Muscle layer of colon (tissue), 2 donors: ENCODE data around the gene PIRT.

Experiments used
- H3K27ac ChIP-seq: one replicate; pipeline ENCODE4 v1.7.0; 2013; ENCODE audit warnings: low read depth, mild to moderate bottlenecking, low read length, moderate library complexity
- H3K27me3 ChIP-seq, 2 donors: one replicate each; pipeline ENCODE4 v1.7.0; 2013; ENCODE audit warnings: low read length in 2 of 2, mild to moderate bottlenecking in 2 of 2; ENCODE audit not compliant: insufficient read depth in 2 of 2, control insufficient read depth in 1 of 2
- H3K36me3 ChIP-seq: one replicate; pipeline ENCODE4 v1.7.0; 2013; ENCODE audit warnings: mild to moderate bottlenecking, low read length; ENCODE audit not compliant: insufficient read depth
- H3K4me1 ChIP-seq: one replicate; pipeline ENCODE4 v1.7.0; 2013; ENCODE audit warnings: mild to moderate bottlenecking, low read length; ENCODE audit not compliant: insufficient read depth
- H3K4me3 ChIP-seq, 2 donors: one replicate each; pipeline ENCODE4 v1.7.0; 2013; ENCODE audit warnings: low read length in 2 of 2, low read depth in 1 of 2, mild to moderate bottlenecking in 1 of 2, moderate library complexity in 1 of 2
- H3K9ac ChIP-seq: one replicate; pipeline ENCODE4 v1.7.0; 2013; ENCODE audit warnings: low read length
- H3K9me3 ChIP-seq: one replicate; pipeline ENCODE4 v1.7.0; 2013; ENCODE audit warnings: mild to moderate bottlenecking, low read length
- donor health status: abdominal sarcoma.
- donor health status: Adenocarcinoma of cecum.

Gene PIRT

DNA sequence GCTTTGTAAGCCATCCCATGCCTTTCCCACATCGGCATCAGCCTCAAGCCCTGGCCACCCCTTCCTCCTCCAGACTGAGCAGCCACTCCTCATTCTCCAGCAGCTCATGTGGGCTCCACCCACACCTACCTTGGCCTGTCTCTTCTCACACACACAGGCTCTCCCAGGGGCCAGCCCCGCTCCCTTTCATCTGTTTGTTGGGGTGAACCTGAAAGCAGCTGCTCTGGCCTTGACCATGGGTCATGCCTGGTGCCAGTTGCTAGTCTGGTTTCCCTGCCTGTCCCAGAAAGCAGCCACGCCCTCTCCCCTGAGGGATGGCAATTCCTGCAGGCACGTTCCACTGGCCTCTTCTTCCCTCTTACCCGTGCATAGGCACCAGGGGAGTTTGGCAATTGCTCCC, 22.6 kb downstream of the PIRT start:
- Histone ChIP-seq H3K4me3 (no peak overlapping the region), H3K4me1 (no peaks in the 10 kb centered on the region), H3K27ac (no peak overlapping the region), H3K9me3 (no peaks in the 10 kb centered on the region), H3K27me3 (no peaks in the 10 kb centered on the region), H3K36me3 (no peaks in the 10 kb centered on the region), H3K9ac (no peak overlapping the region)

DNA sequence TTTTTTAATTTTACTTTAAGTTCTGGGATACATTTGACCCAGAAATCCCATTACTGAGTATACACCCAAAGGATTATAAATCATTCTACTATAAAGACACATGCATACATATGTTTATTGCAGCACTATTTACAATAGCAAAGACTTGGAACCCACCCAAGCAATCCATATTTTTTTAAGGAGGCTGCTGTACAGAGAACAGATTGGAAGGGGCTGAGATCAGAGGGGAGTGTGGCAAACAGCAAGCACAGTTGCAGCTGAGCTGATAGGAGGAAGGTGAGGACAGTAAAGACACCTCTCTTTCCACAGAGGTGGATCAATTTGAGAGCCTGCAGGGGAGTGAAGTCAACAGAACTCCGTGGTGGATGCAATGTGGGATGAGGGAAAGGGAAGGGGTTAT, 23.8 kb downstream of the PIRT start:
- Histone ChIP-seq H3K4me1 (no peaks in the 10 kb centered on the region), H3K27me3 (no peaks in the 10 kb centered on the region), H3K9ac (no peak overlapping the region), H3K27ac (no peak overlapping the region), H3K9me3 (no peaks in the 10 kb centered on the region), H3K36me3 (no peaks in the 10 kb centered on the region), H3K4me3 (no peak overlapping the region)

- Histone ChIP-seq H3K36me3 (no peaks in the 10 kb centered on the region), H3K9ac (no peak overlapping the region), H3K27ac (no peak overlapping the region), H3K4me3 (no peak overlapping the region), H3K27me3 (no peaks in the 10 kb centered on the region), H3K4me1 (no peaks in the 10 kb centered on the region), H3K9me3 (no peaks in the 10 kb centered on the region)
Observed at GRCh38 chr17:10812674-10813073, 25.2 kb downstream of the PIRT start.

GRCh38 chr17:10809605-10810004, 28.3 kb downstream of the PIRT start:
- Histone ChIP-seq H3K4me3 (no peak overlapping the region), H3K9me3 (no peaks in the 10 kb centered on the region), H3K27ac (no peak overlapping the region), H3K9ac (no peak overlapping the region), H3K36me3 (no peaks in the 10 kb centered on the region), H3K4me1 (no peaks in the 10 kb centered on the region), H3K27me3 (no peaks in the 10 kb centered on the region)

GRCh38 chr17:10807704-10808128, 30.2 kb downstream of the PIRT start:
- Histone ChIP-seq H3K27me3 (no peaks in the 10 kb centered on the region), H3K36me3 (no peaks in the 10 kb centered on the region), H3K9me3 (no peaks in the 10 kb centered on the region), H3K9ac (no peak overlapping the region), H3K27ac (no peak overlapping the region), H3K4me1 (no peaks in the 10 kb centered on the region), H3K4me3 (no peak overlapping the region)

DNA sequence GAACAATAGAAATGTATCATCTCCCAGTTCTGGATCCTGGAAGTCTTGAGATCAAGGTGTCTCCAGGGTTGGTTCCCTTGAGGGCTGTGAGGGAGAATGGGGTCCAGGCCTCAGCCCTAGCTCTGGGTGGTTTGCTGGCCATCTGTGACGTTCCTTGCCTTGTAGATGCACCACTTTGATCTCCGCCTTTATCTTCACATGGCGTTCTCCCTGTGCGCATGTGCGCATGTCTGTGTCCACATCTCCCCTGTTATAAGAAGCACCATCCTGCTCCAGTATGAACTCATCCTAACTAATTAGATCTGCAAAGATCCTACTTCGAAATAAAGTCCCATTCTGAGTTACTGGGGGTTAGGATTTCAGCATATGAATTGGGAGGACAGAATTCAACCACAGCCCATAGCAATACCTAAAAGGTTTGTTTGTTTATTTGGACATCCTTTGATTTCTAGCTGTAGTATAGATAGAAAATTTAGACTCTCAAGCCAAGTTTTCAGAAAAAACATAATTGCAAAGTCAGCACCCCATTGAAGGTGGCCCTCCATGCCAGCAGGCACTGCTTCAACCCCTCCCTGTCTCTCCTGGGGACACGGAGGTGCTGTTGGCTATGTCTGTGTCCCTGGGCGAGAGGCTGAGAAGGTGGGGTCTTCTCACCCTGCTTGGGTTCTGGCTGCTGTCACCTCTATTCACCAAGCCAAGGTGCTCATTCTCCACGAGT, 31.2 kb downstream of the PIRT start:
- Histone ChIP-seq H3K36me3 (no peaks in the 10 kb centered on the region), H3K27ac (no peak overlapping the region), H3K4me1 (no peaks in the 10 kb centered on the region), H3K9me3 (no peaks in the 10 kb centered on the region), H3K27me3 (no peaks in the 10 kb centered on the region), H3K9ac (no peak overlapping the region), H3K4me3 (no peak overlapping the region)

GRCh38 chr17:10805911-10806310, 32.0 kb downstream of the PIRT start:
- H3K27ac ChIP-seq, result no peak overlapping the region
- H3K4me3 ChIP-seq, result no peak overlapping the region
- H3K9ac ChIP-seq, result no peak overlapping the region
- no peaks in the 10 kb centered on the region for H3K36me3 ChIP-seq
- no peaks in the 10 kb centered on the region for H3K27me3 ChIP-seq
- H3K9me3 ChIP-seq, result no peaks in the 10 kb centered on the region
- no peaks in the 10 kb centered on the region for H3K4me1 ChIP-seq

- H3K27ac ChIP-seq, result no peak overlapping the region
- H3K36me3 ChIP-seq, result no peaks in the 10 kb centered on the region
- H3K9ac ChIP-seq, result no peak overlapping the region
- no peaks in the 10 kb centered on the region for H3K4me1 ChIP-seq
- no peaks in the 10 kb centered on the region for H3K27me3 ChIP-seq
- H3K9me3 ChIP-seq, result no peaks in the 10 kb centered on the region
- H3K4me3 ChIP-seq, result no peak overlapping the region
Observed at GRCh38 chr17:10804546-10804945, 33.3 kb downstream of the PIRT start.

DNA sequence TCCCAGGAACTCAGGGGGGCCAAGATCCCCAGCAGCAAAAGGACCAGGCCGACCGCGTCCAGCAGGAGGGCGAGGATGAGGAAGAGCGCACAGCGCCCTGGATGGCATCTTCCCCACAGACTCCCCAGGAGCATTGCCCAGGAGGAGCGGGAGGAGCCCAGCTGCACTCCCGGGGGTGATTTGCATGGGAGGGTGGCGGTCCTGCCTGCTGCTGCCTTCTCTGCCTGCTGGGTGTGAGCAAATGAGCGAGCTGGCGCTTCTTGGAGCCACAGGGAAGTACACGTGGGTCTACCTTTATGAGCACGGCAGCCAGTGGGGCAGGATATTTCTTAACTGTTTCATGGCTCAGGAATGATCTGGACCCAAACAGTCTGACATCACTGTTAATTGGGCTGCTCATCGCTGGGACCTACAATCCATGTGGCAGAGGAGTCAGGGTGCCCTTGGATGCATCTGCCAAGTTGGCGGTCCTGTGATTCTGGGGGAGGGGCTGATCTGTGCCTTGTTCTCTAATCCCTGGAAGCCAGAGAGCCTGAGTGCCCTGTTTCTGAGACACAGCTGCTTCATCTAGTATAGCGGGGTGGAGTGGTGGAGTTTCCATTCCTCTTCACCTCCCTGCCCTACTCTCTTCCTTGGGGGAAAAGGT, 33.9 kb downstream of the PIRT start, which contains the start of gene TMEM238L:
TSS of gene TMEM238L (minus strand) at position 270 of the 646 bp plus-strand sequence. CDS start at position 134, 136 bp downstream.
- H3K4me3 ChIP-seq, result no peak within 1 kb of the TSS
- no peak within 1 kb of the TSS for H3K9ac ChIP-seq

GRCh38 chr17:10803350-10803749, 34.5 kb downstream of the PIRT start:
- H3K4me3 ChIP-seq, result no peak overlapping the region
- H3K27ac ChIP-seq, result no peak overlapping the region
- H3K9me3 ChIP-seq, result no peaks in the 10 kb centered on the region
- H3K4me1 ChIP-seq, result no peaks in the 10 kb centered on the region
- H3K36me3 ChIP-seq, result no peaks in the 10 kb centered on the region
- no peak overlapping the region for H3K9ac ChIP-seq
- H3K27me3 ChIP-seq, result no peaks in the 10 kb centered on the region

More for the DNA sequence above, 33.9 kb downstream of the PIRT start, which contains the start of gene TMEM238L:
- H3K27ac ChIP-seq, result no peak within 1 kb of the TSS
- H3K36me3 ChIP-seq, result no peaks in the 10 kb centered on the region
- no peaks in the 10 kb centered on the region for H3K9me3 ChIP-seq
- no peaks in the 10 kb centered on the region for H3K27me3 ChIP-seq
- no peaks in the 10 kb centered on the region for H3K4me1 ChIP-seq

DNA sequence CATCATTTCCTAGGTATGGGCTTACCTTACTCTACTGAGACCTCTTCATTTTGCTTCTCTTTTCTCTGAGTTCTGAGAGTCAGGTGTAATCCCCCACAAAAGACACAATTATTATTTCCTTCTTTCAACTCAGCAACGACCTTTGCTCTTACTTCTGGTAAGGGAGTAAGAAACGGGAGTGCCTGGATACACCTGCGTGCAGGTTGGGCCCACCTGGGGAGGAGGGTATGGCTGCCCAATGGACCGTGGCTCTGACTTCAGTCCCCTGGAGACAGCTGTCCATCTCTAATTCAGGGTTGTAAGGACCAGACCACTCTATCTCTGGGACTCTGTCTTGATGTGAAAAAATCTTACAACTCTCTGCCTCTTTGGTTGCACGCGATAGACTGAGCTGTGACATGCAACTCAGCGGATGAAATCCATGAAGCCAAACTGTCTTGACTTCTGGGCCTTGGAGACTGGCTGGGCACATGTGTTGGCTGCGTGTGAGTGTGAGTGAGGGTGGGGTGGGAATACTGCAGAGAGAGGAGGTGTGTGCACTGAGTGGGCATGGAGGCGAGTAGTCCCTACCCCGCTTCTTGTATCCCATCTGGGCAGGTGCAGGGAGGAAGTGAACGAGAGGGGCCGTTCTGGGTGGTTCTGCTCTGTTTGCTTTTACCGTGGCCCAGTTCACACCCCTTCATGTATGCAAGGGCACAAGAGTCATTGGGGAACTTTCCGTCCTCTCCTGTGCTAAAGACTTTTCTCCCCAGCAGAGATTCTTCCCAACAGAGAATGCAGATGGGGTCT, 35.2 kb downstream of the PIRT start:
- Histone ChIP-seq H3K4me3 (no peak overlapping the region), H3K27ac (no peak overlapping the region), H3K36me3 (no peaks in the 10 kb centered on the region)

More for the DNA sequence above, 35.2 kb downstream of the PIRT start:
- Histone ChIP-seq H3K27me3 (no peaks in the 10 kb centered on the region), H3K9me3 (no peaks in the 10 kb centered on the region), H3K9ac (no peak overlapping the region), H3K4me1 (no peaks in the 10 kb centered on the region)
